Measurements from ENCODE around the gene BRINP3. TPM values are rescaled to one million over a fixed set of nuclear protein-coding genes. Genes with fewer than 3 reads are reported as not detected.

Gene BRINP3
- total RNA-seq, 1 donor from 2014 or later, result 6.6 TPM

GRCh38 chr1:190491404-190491803 lies 13.7 kb upstream of the BRINP3 start:
- Mint-ChIP-seq H3K4me1 (ENCODE audit: unreplicated experiment) (no peaks in the 10 kb centered on the region), H3K9me3 (no peaks in the 10 kb centered on the region), H3K27ac (no peak overlapping the region), H3K4me3 (no peak overlapping the region), H3K27me3 (no peaks in the 10 kb centered on the region), H3K36me3 (no peaks in the 10 kb centered on the region)
- peak; percentile 40 for TF ChIP-seq CTCF (conservative IDR thresholded peaks at IDR 0.05)
- no peak for DNase-seq (ENCODE audit: extremely low spot score, unreplicated experiment)

- no peak overlapping the region for H3K27ac Mint-ChIP-seq
- peaks cover 18% of the 10 kb centered on the region for H3K27me3 Mint-ChIP-seq
- no peak overlapping the region for H3K4me3 Mint-ChIP-seq
- no peaks in the 10 kb centered on the region for H3K9me3 Mint-ChIP-seq
- no peaks in the 10 kb centered on the region for H3K36me3 Mint-ChIP-seq
- DNase-seq (ENCODE audit: extremely low spot score, unreplicated experiment), result no peak
- no peaks in the 10 kb centered on the region for H3K4me1 Mint-ChIP-seq (ENCODE audit: unreplicated experiment)
- TF ChIP-seq CTCF (conservative IDR thresholded peaks at IDR 0.05), result no peak
These were observed 6.4 kb upstream of the BRINP3 start for GRCh38 chr1:190484045-190484444.

GRCh38 chr1:190480231-190480630 lies 2.6 kb upstream of the BRINP3 start:
- DNase-seq (ENCODE audit: extremely low spot score, unreplicated experiment), result no peak
- Mint-ChIP-seq H3K4me1 (ENCODE audit: unreplicated experiment) (peaks cover 5% of the 10 kb centered on the region), H3K27me3 (peaks cover 56% of the 10 kb centered on the region), H3K27ac (no peak overlapping the region), H3K36me3 (no peaks in the 10 kb centered on the region), H3K4me3 (no peak overlapping the region), H3K9me3 (no peaks in the 10 kb centered on the region)
- TF ChIP-seq CTCF (conservative IDR thresholded peaks at IDR 0.05), result no peak

- peak overlapping the region; percentile 90 for H3K4me3 Mint-ChIP-seq
- no peak overlapping the region for H3K27ac Mint-ChIP-seq
- no peaks in the 10 kb centered on the region for H3K36me3 Mint-ChIP-seq
- peaks cover 63% of the 10 kb centered on the region for H3K27me3 Mint-ChIP-seq
- DNase-seq (ENCODE audit: extremely low spot score, unreplicated experiment), result no peak
- TF ChIP-seq CTCF (conservative IDR thresholded peaks at IDR 0.05), result no peak
- peaks cover 5% of the 10 kb centered on the region for H3K4me1 Mint-ChIP-seq (ENCODE audit: unreplicated experiment)
- no peaks in the 10 kb centered on the region for H3K9me3 Mint-ChIP-seq
These were observed 1.9 kb upstream of the BRINP3 start for GRCh38 chr1:190479516-190479915.

- Mint-ChIP-seq H3K4me3 (peak overlapping the region; percentile 90), H3K36me3 (no peaks in the 10 kb centered on the region), H3K9me3 (no peaks in the 10 kb centered on the region), H3K4me1 (ENCODE audit: unreplicated experiment) (peaks cover 5% of the 10 kb centered on the region), H3K27me3 (peaks cover 68% of the 10 kb centered on the region), H3K27ac (peak overlapping the region; percentile 53)
- no peak for DNase-seq (ENCODE audit: extremely low spot score, unreplicated experiment)
- no peak for TF ChIP-seq CTCF (conservative IDR thresholded peaks at IDR 0.05)
These were observed 1.4 kb upstream of the BRINP3 start for GRCh38 chr1:190479050-190479397.

Measured in type B pancreatic cell (in vitro differentiated cells).